WTC11 (cell line): ENCODE data around the gene CADM1. TPM values are rescaled to one million over a fixed set of nuclear protein-coding genes. Genes with fewer than 3 reads are reported as not detected.

Experiments
- ATAC-seq: fragments of 200-7000 bp; cut with Tn5 transposase; 2 replicates; pipeline ENCODE4 v1.10.0; 2021; ENCODE audit warnings: mild to moderate bottlenecking, moderate library complexity
- CTCF ChIA-PET: fragments of 300-600 bp; sonication (Branson Sonifier 250); formaldehyde crosslinking; loops from one replicate; lab custom pipeline; 2021; ENCODE audit warnings: antibody characterized with exemption; lab: Charles Lee
- POLR2A ChIA-PET: fragments of 350-600 bp; sonication (Branson Sonifier 250); formaldehyde crosslinking; loops from one replicate; lab custom pipeline; 2021; ENCODE audit warnings: antibody characterized with exemption; lab: Charles Lee
- DNase-seq: peaks from one replicate; pipeline ENCODE4 v3.0.0; 2021; ENCODE audit warnings: low spot score
- H3K27ac Mint-ChIP-seq: 2 replicates; pipeline ENCODE4 v1.8.0; 2021; ENCODE audit warnings: mixed read lengths
- H3K27me3 Mint-ChIP-seq: 2 replicates; pipeline ENCODE4 v1.8.0; 2021; ENCODE audit warnings: low read depth, mild to moderate bottlenecking, moderate library complexity, mixed read lengths
- H3K36me3 Mint-ChIP-seq: 2 replicates; pipeline ENCODE4 v1.8.0; 2021; ENCODE audit warnings: mixed read lengths
- H3K4me1 Mint-ChIP-seq: 2 replicates; pipeline ENCODE4 v1.8.0; 2022; ENCODE audit warnings: mixed read lengths
- H3K4me3 Mint-ChIP-seq: 2 replicates; pipeline ENCODE4 v1.8.0; 2021; ENCODE audit warnings: mild to moderate bottlenecking, moderate library complexity, mixed read lengths
- H3K9me3 Mint-ChIP-seq: 2 replicates; pipeline ENCODE4 v1.8.0; 2021; ENCODE audit warnings: mixed read lengths
- AR ChIP-seq: fragments of 250-450 bp; sonication (Bioruptor Pico); IDR thresholded peaks from 2 replicates; pipeline ENCODE4 v1.9.0; 2021; ENCODE audit warnings: mild to moderate bottlenecking
- ARID4B ChIP-seq: sonication (generic); formaldehyde crosslinking; IDR thresholded peaks from 2 replicates; pipeline ENCODE4 v1.8.0; 2023; ENCODE audit warnings: missing genetic modification reagents, mild to moderate bottlenecking, borderline replicate concordance
- CDX4 ChIP-seq: fragments of 250-450 bp; sonication (Bioruptor Pico); IDR thresholded peaks from 2 replicates; pipeline ENCODE4 v1.9.0; 2021; ENCODE audit warnings: moderate library complexity, mild to moderate bottlenecking, inconsistent platforms, borderline replicate concordance
- CREB1 ChIP-seq: sonication (generic); formaldehyde crosslinking; IDR thresholded peaks from 2 replicates; pipeline ENCODE4 v1.8.0; 2023; ENCODE audit warnings: mild to moderate bottlenecking, missing genetic modification reagents
- CREM ChIP-seq: sonication (generic); formaldehyde crosslinking; IDR thresholded peaks from 2 replicates; pipeline ENCODE4 v1.8.1; 2022; ENCODE audit warnings: mild to moderate bottlenecking, missing genetic modification reagents, moderate library complexity
- GABPB1 ChIP-seq: sonication (generic); formaldehyde crosslinking; IDR thresholded peaks from 2 replicates; pipeline ENCODE4 v1.8.1; 2023; ENCODE audit warnings: mild to moderate bottlenecking, missing genetic modification reagents
- HMGXB4 ChIP-seq: sonication (generic); formaldehyde crosslinking; IDR thresholded peaks from 2 replicates; pipeline ENCODE4 v1.8.1; 2023; ENCODE audit warnings: mild to moderate bottlenecking, moderate library complexity, missing genetic modification reagents
- IRF2 ChIP-seq: sonication (generic); formaldehyde crosslinking; IDR thresholded peaks from 2 replicates; pipeline ENCODE4 v1.8.0; 2022; ENCODE audit warnings: low read depth, missing genetic modification reagents, borderline replicate concordance
- MLX ChIP-seq: sonication (generic); formaldehyde crosslinking; IDR thresholded peaks from 2 replicates; pipeline ENCODE4 v1.8.1; 2023; ENCODE audit warnings: mild to moderate bottlenecking, missing genetic modification reagents, moderate library complexity
- NR1H2 ChIP-seq: sonication (generic); formaldehyde crosslinking; IDR thresholded peaks from 2 replicates; pipeline ENCODE4 v1.9.0; 2021; ENCODE audit warnings: mild to moderate bottlenecking, moderate library complexity, missing genetic modification reagents
- RELA ChIP-seq: sonication (generic); formaldehyde crosslinking; IDR thresholded peaks from 2 replicates; pipeline ENCODE4 v1.8.1; 2022; ENCODE audit warnings: missing genetic modification reagents, mild to moderate bottlenecking, borderline replicate concordance
- SMAD4 ChIP-seq: sonication (generic); formaldehyde crosslinking; IDR thresholded peaks from 2 replicates; pipeline ENCODE4 v1.8.0; 2022; ENCODE audit warnings: mild to moderate bottlenecking, missing genetic modification reagents
- SOX15 ChIP-seq: fragments of 250-450 bp; sonication (Bioruptor Pico); IDR thresholded peaks from 2 replicates; pipeline ENCODE4 v1.9.0; 2021; ENCODE audit warnings: mild to moderate bottlenecking
- TCF7 ChIP-seq: sonication (generic); formaldehyde crosslinking; IDR thresholded peaks from 2 replicates; pipeline ENCODE4 v1.8.0; 2022; ENCODE audit warnings: mild to moderate bottlenecking, low read depth, missing genetic modification reagents, moderate library complexity
- TEAD4 ChIP-seq: sonication (generic); formaldehyde crosslinking; IDR thresholded peaks from 2 replicates; pipeline ENCODE4 v1.8.0; 2022; ENCODE audit warnings: mild to moderate bottlenecking, missing genetic modification reagents
- TP53 ChIP-seq: sonication (generic); formaldehyde crosslinking; IDR thresholded peaks from 2 replicates; pipeline ENCODE4 v1.8.1; 2023; ENCODE audit warnings: mild to moderate bottlenecking, missing genetic modification reagents
- ZNF416 ChIP-seq: fragments of 250-450 bp; sonication (Bioruptor Pico); IDR thresholded peaks from 2 replicates; pipeline ENCODE4 v1.9.0; 2021; ENCODE audit warnings: mild to moderate bottlenecking, inconsistent platforms
- total RNA-seq: library from RNA; stranded (reverse); gene quantifications from 3 replicates; pipeline ENCODE4 v1.2.3, GENCODE V29; 2021

CADM1 gene
- total RNA-seq, 1 experiment from 2014 or later, result 26.8 TPM

GRCh38 chr11:115141231-115142114 is 362.7 kb downstream of the CADM1 start:
- Mint-ChIP-seq H3K9me3 (no peaks in the 10 kb centered on the region), H3K4me1 (peaks cover 15% of the 10 kb centered on the region), H3K27ac (no peak overlapping the region), H3K4me3 (no peak overlapping the region), H3K27me3 (no peaks in the 10 kb centered on the region; the same call in 1 of the 2 replicates), H3K36me3 (no peaks in the 10 kb centered on the region)
- no peak for ATAC-seq
- TF ChIP-seq CDX4 (CRISPR knock-in tag) (no peak), RELA (CRISPR knock-in tag) (no peak), NR1H2 (CRISPR knock-in tag) (no peak), SMAD4 (CRISPR knock-in tag) (no peak), TEAD4 (CRISPR knock-in tag) (no peak), GABPB1 (CRISPR knock-in tag) (no peak)
- CTCF ChIA-PET, result no interaction called here
- no peak for DNase-seq
- POLR2A ChIA-PET, result no interaction called here

GRCh38 chr11:115135936-115136335 is 368.3 kb downstream of the CADM1 start:
- Mint-ChIP-seq H3K36me3 (no peaks in the 10 kb centered on the region), H3K9me3 (peaks cover 5% of the 10 kb centered on the region; the same call in 1 of the 2 replicates), H3K4me3 (no peak overlapping the region), H3K27me3 (no peaks in the 10 kb centered on the region; the same call in 1 of the 2 replicates), H3K4me1 (peaks cover 18% of the 10 kb centered on the region), H3K27ac (no peak overlapping the region)
- TF ChIP-seq MLX (CRISPR knock-in tag) (no peak), CREM (CRISPR knock-in tag) (no peak)
- no peak for ATAC-seq
- CTCF ChIA-PET, result interaction anchor here (1.0 kb wide), 1 partner anchor 362 kb away, joined by 3 read pairs; no protein-coding TSS in a partner anchor
- no peak for DNase-seq
- POLR2A ChIA-PET, result interaction anchor here (0.7 kb wide), 1 partner anchor 15 kb away, joined by 3 read pairs; no protein-coding TSS in a partner anchor

GRCh38 chr11:115134926-115135325 is 369.3 kb downstream of the CADM1 start:
- ATAC-seq (no peak), DNase-seq (no peak)
- ChIA-PET CTCF (no interaction called here), POLR2A (interaction anchor here (0.7 kb wide), 1 partner anchor 327 kb away, joined by 8 read pairs; no protein-coding TSS in a partner anchor)
- Mint-ChIP-seq H3K27me3 (no peaks in the 10 kb centered on the region; the same call in 1 of the 2 replicates), H3K4me1 (peaks cover 13% of the 10 kb centered on the region), H3K27ac (no peak overlapping the region), H3K9me3 (peaks cover 5% of the 10 kb centered on the region; the same call in 1 of the 2 replicates), H3K4me3 (no peak overlapping the region), H3K36me3 (no peaks in the 10 kb centered on the region)
- TF ChIP-seq TP53, result no peak
- TF ChIP-seq IRF2 (CRISPR knock-in tag), result no peak
- no peak for TF ChIP-seq HMGXB4 (CRISPR knock-in tag)
- no peak for TF ChIP-seq CREB1 (CRISPR knock-in tag)
- no peak for TF ChIP-seq AR
- no peak for TF ChIP-seq TCF7 (CRISPR knock-in tag)
- no peak for TF ChIP-seq SOX15 (CRISPR knock-in tag)
- no peak for TF ChIP-seq ARID4B (CRISPR knock-in tag)
- TF ChIP-seq ZNF416, result no peak
- TF ChIP-seq MLX (CRISPR knock-in tag), result no peak
